ENCODE results near the gene PTPN9. TPM values are rescaled to one million over a fixed set of nuclear protein-coding genes. Genes with fewer than 3 reads are reported as not detected.

PTPN9 gene
- total and polyA plus RNA-seq, 2 of the 13 experiments (the other 11 are each of a cell fraction or from before 2014, with no cell fraction given): 16.6 to 19.9 TPM

- no peak for TF ChIP-seq ZNF609 (CRISPR knock-in tag; IDR thresholded peaks at IDR 0.05; ENCODE audit: borderline replicate concordance)
- TF ChIP-seq REL (CRISPR knock-in tag; conservative IDR thresholded peaks at IDR 0.05): peak; percentile 60; the same call in 1 of the 2 replicates
- peak; percentile 58; the same call in 1 of the 2 replicates for TF ChIP-seq ZNF776 (CRISPR knock-in tag; IDR thresholded peaks at IDR 0.05)
- TF ChIP-seq ZNF740 (CRISPR knock-in tag; IDR thresholded peaks at IDR 0.05): no peak
- TF ChIP-seq GABPB1 (CRISPR knock-in tag; IDR thresholded peaks at IDR 0.05): peak; percentile 44
- TF ChIP-seq MXI1 (IDR thresholded peaks at IDR 0.05; ENCODE audit: borderline replicate concordance, low read depth, low read length): 0 out of 3 replicates have a peak, but pooled peaks have one; percentile 8
- no peak for TF ChIP-seq PRDM10 (CRISPR knock-in tag; IDR thresholded peaks at IDR 0.05; ENCODE audit: low read depth)
- TF ChIP-seq YY1 (IDR thresholded peaks at IDR 0.05; ENCODE audit: insufficient read depth, insufficient replicate concordance, low read depth, low read length): peak; percentile 39
- no peak for TF ChIP-seq KDM1A (CRISPR knock-in tag; IDR thresholded peaks at IDR 0.05)
- TF ChIP-seq SETDB1 (CRISPR knock-in tag; IDR thresholded peaks at IDR 0.05; ENCODE audit: borderline replicate concordance): no peak
- TF ChIP-seq MAZ (IDR thresholded peaks at IDR 0.05; ENCODE audit: borderline replicate concordance, low read depth, low read length): peak; percentile 13; the same call in 1 of the 2 replicates
- 0 out of 2 replicates have a peak, but pooled peaks have one; percentile 7 for TF ChIP-seq MAZ (CRISPR knock-in tag; IDR thresholded peaks at IDR 0.05; ENCODE audit: low read depth)
- TF ChIP-seq ZNF362 (CRISPR knock-in tag; IDR thresholded peaks at IDR 0.05; ENCODE audit: borderline replicate concordance): no peak
- TF ChIP-seq HES4 (CRISPR knock-in tag; IDR thresholded peaks at IDR 0.05; ENCODE audit: borderline replicate concordance): 0 out of 2 replicates have a peak, but pooled peaks have one; percentile 17
- no peak for TF ChIP-seq GPN1 (CRISPR knock-in tag; IDR thresholded peaks at IDR 0.05; ENCODE audit: borderline replicate concordance)
- 0 out of 2 replicates have a peak, but pooled peaks have one; percentile 21 for TF ChIP-seq ZBTB7A (CRISPR knock-in tag; IDR thresholded peaks at IDR 0.05)
- TF ChIP-seq AGO2 (optimal IDR thresholded peaks at IDR 0.05; ENCODE audit: low read depth, low read length): peak; percentile 62
- TF ChIP-seq RBFOX2 (IDR thresholded peaks at IDR 0.05; ENCODE audit: low read depth, low read length): peak; percentile 70
Observed at GRCh38 chr15:75454471-75455378, 124.4 kb downstream of the PTPN9 start (continued).

All from HepG2 (cell line).